ENCODE measurements around the gene RAPGEF5.
A peak's percentile ranks its signal among the peaks of the same experiment; 100 is the strongest.

The RAPGEF5 gene

DNA sequence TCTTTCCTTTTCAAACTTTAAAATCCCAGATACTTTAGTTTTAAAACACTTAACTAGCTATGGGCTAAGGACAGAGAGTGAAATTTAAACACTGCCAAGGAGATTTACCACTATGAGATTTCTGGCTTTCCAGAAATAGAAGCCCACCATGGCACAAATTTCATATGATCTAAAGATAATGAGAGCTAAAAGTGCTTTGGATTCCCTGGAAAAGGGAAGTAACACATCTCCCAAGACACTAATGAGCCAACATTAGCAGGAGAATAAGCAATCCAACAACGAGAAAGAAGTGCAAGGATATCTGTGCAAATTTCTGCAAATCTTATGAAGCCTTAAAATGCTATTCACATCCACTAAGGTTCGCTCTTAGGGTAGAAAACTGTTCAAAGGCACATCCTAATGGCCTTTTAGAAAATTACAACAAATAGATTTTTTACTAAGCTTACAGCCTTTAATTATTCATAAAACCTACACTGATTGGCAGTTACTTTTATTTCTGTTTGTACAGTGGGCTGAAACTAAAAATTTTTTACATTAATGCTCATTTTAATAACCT lies 100.3 kb downstream of the RAPGEF5 start:
- H3K9me3 ChIP-seq (ENCODE audit: control insufficient read depth, insufficient read depth, low read depth, low read length), result no peaks in the 10 kb centered on the region
- H3K36me3 ChIP-seq (ENCODE audit: control insufficient read depth, insufficient read depth, low read length), result no peaks in the 10 kb centered on the region
- no peak overlapping the region for H3K27ac ChIP-seq (ENCODE audit: low read depth, low read length)
- no peak overlapping the region for H3K9ac ChIP-seq (ENCODE audit: low read length)
- no peak overlapping the region for H3K4me3 ChIP-seq (ENCODE audit: low read depth, low read length)
- H3K4me1 ChIP-seq (ENCODE audit: control insufficient read depth, insufficient read depth, low read length), result peaks cover 15% of the 10 kb centered on the region; the same call in 1 of the 2 replicates
- no peaks in the 10 kb centered on the region for H3K27me3 ChIP-seq (ENCODE audit: control insufficient read depth, insufficient read depth, low read length)

DNA sequence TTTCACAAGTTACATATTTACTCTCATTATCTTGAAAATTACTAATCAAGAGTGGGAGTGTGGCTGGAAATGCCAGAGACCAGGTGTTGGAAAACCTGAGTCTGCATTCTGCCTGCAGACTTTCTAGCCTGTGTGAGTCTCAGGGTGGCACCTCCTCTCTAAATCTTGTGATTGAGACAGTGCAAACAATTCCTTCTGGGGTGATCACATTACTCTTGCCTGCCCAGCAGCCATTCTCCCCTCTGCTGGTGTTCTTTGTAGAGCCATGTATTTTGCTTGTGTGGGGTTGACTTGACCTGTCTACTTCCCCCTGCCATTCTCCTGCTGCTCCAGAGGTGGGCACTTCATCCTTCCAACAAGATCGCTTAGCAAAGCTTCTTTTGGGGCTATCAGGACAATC lies 101.1 kb downstream of the RAPGEF5 start:
- H3K9me3 ChIP-seq (ENCODE audit: control insufficient read depth, insufficient read depth, low read depth, low read length), result no peaks in the 10 kb centered on the region
- no peak overlapping the region for H3K4me3 ChIP-seq (ENCODE audit: low read depth, low read length)
- no peaks in the 10 kb centered on the region for H3K36me3 ChIP-seq (ENCODE audit: control insufficient read depth, insufficient read depth, low read length)
- H3K27ac ChIP-seq (ENCODE audit: low read depth, low read length), result no peak overlapping the region
- H3K9ac ChIP-seq (ENCODE audit: low read length), result no peak overlapping the region
- H3K27me3 ChIP-seq (ENCODE audit: control insufficient read depth, insufficient read depth, low read length), result no peaks in the 10 kb centered on the region
- peaks cover 22% of the 10 kb centered on the region for H3K4me1 ChIP-seq (ENCODE audit: control insufficient read depth, insufficient read depth, low read length)

DNA sequence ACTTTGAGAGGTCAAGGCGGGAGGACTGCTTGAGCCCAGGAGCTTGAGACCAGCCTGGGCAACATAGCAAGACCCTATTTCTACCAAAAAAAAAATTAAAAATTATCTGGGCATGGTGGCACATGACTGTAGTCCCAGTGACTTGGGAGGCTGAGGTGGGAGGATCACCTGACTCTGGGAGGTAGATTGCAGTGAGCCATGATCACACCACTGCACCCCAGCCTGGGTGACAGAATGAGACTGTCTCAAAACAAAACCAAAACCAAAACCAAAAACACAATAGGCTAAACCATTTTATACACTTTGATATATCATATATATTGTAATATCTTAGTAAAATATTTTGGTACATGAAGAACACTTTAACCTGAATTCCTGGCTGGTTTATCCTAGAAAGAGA lies 101.6 kb downstream of the RAPGEF5 start:
- H3K36me3 ChIP-seq (ENCODE audit: control insufficient read depth, insufficient read depth, low read length), result no peaks in the 10 kb centered on the region
- no peak overlapping the region for H3K9ac ChIP-seq (ENCODE audit: low read length)
- H3K9me3 ChIP-seq (ENCODE audit: control insufficient read depth, insufficient read depth, low read depth, low read length), result no peaks in the 10 kb centered on the region
- H3K4me1 ChIP-seq (ENCODE audit: control insufficient read depth, insufficient read depth, low read length), result peaks cover 22% of the 10 kb centered on the region
- no peak overlapping the region for H3K4me3 ChIP-seq (ENCODE audit: low read depth, low read length)
- H3K27me3 ChIP-seq (ENCODE audit: control insufficient read depth, insufficient read depth, low read length), result no peaks in the 10 kb centered on the region
- no peak overlapping the region for H3K27ac ChIP-seq (ENCODE audit: low read depth, low read length)

DNA sequence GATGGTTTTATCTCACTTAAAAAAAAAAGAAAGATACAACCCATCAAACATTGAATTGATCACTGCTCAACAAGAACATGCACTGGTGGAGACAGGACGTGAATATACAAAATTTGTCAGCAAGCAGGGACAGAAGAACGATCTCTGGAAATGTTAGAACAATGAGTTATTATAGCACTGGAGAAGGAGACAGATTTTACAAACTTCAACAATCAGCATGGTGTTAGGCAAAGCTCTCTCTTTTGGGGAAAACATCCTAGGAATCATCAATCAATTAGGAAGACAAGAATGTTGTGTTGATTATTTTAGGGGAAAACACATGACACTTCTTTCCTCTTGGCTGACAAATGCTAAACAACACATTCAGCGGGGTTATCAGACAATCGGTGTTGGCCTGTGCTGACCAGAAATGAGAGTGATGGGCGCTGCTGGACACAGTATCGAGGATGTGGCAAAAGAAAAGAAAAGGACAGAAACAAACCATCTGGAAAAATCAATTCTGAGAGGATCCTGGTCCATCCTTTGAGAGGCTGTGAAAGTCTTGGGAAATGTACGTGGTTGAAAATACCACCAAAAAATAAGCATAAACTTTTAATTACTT lies 103.9 kb downstream of the RAPGEF5 start:
- H3K27ac ChIP-seq (ENCODE audit: low read depth, low read length), result no peak overlapping the region
- H3K9ac ChIP-seq (ENCODE audit: low read length), result no peak overlapping the region
- H3K4me3 ChIP-seq (ENCODE audit: low read depth, low read length), result no peak overlapping the region
- no peaks in the 10 kb centered on the region for H3K9me3 ChIP-seq (ENCODE audit: control insufficient read depth, insufficient read depth, low read depth, low read length)
- no peaks in the 10 kb centered on the region for H3K36me3 ChIP-seq (ENCODE audit: control insufficient read depth, insufficient read depth, low read length)
- peaks cover 22% of the 10 kb centered on the region for H3K4me1 ChIP-seq (ENCODE audit: control insufficient read depth, insufficient read depth, low read length)
- no peaks in the 10 kb centered on the region for H3K27me3 ChIP-seq (ENCODE audit: control insufficient read depth, insufficient read depth, low read length)

DNA sequence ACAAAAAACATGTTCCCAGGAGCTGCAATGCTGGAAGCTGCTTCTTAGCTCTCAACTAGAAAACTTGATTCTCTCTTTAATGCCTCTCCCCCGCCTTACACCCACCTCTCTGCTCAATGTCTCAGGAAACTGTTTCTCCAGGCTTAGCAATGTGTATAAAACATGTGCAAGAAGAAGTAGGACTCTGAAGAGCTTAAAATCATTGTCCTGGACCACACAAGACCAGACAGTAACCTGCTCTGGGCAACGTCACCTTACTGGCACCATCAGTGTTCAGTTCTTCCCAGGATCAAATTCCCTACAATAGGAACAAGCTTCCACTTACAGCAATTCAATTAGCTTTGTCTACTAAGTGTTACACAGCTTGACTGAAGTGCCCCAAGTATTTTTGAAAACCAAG lies 104.9 kb downstream of the RAPGEF5 start:
- Histone ChIP-seq H3K36me3 (ENCODE audit: control insufficient read depth, insufficient read depth, low read length) (no peaks in the 10 kb centered on the region), H3K4me1 (ENCODE audit: control insufficient read depth, insufficient read depth, low read length) (peaks cover 22% of the 10 kb centered on the region), H3K27ac (ENCODE audit: low read depth, low read length) (no peak overlapping the region), H3K9me3 (ENCODE audit: control insufficient read depth, insufficient read depth, low read depth, low read length) (peaks cover 4% of the 10 kb centered on the region; the same call in 1 of the 2 replicates), H3K27me3 (ENCODE audit: control insufficient read depth, insufficient read depth, low read length) (no peaks in the 10 kb centered on the region), H3K9ac (ENCODE audit: low read length) (peak overlapping the region; percentile 1), H3K4me3 (ENCODE audit: low read depth, low read length) (no peak overlapping the region)

DNA sequence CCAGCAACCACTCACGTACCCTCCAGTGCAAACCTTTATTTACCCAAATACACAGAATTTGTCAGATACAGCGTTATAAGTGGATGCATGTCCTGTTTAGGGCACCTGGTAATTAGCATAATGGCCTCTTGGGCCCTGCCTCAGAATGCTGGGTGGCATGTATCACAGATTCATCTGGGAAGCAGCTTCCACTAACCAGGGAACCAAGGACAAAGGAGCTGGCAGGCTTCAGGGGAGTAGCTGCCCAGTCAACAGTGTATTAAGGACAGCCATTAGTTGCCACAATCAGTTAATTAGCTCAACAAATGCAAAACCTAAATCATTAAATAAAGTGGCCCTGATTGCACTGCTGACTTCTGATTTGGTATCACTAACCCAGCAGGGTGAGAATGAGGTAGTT lies 105.7 kb downstream of the RAPGEF5 start:
- H3K4me1 ChIP-seq (ENCODE audit: control insufficient read depth, insufficient read depth, low read length), result peaks cover 19% of the 10 kb centered on the region
- no peak overlapping the region for H3K9ac ChIP-seq (ENCODE audit: low read length)
- H3K4me3 ChIP-seq (ENCODE audit: low read depth, low read length), result no peak overlapping the region
- peaks cover 6% of the 10 kb centered on the region; the same call in 1 of the 2 replicates for H3K9me3 ChIP-seq (ENCODE audit: control insufficient read depth, insufficient read depth, low read depth, low read length)
- no peaks in the 10 kb centered on the region for H3K27me3 ChIP-seq (ENCODE audit: control insufficient read depth, insufficient read depth, low read length)
- no peaks in the 10 kb centered on the region for H3K36me3 ChIP-seq (ENCODE audit: control insufficient read depth, insufficient read depth, low read length)
- H3K27ac ChIP-seq (ENCODE audit: low read depth, low read length), result no peak overlapping the region

DNA sequence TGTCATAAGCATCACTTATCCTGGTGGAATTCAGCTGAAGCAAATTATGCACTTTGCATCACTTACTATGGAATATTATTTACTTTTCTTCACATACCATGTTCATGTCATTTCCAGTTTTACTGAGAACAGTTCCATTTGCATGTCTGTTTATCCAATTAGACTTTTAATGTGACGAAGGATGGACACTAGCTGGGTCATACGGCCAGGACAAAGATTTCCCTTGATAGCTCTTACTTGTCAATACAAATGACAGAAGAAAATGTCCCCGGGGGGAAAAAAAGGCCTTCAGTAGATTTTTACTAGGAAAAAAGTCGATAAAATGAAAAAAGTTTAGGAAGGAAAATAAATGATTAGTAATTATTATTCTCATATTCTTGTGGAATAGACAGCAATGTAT lies 106.6 kb downstream of the RAPGEF5 start:
- H3K4me3 ChIP-seq (ENCODE audit: low read depth, low read length), result no peak overlapping the region
- peaks cover 11% of the 10 kb centered on the region; the same call in 1 of the 2 replicates for H3K9me3 ChIP-seq (ENCODE audit: control insufficient read depth, insufficient read depth, low read depth, low read length)
- H3K27me3 ChIP-seq (ENCODE audit: control insufficient read depth, insufficient read depth, low read length), result no peaks in the 10 kb centered on the region
- no peaks in the 10 kb centered on the region for H3K36me3 ChIP-seq (ENCODE audit: control insufficient read depth, insufficient read depth, low read length)
- peaks cover 13% of the 10 kb centered on the region for H3K4me1 ChIP-seq (ENCODE audit: control insufficient read depth, insufficient read depth, low read length)
- H3K27ac ChIP-seq (ENCODE audit: low read depth, low read length), result no peak overlapping the region
- H3K9ac ChIP-seq (ENCODE audit: low read length), result no peak overlapping the region

DNA sequence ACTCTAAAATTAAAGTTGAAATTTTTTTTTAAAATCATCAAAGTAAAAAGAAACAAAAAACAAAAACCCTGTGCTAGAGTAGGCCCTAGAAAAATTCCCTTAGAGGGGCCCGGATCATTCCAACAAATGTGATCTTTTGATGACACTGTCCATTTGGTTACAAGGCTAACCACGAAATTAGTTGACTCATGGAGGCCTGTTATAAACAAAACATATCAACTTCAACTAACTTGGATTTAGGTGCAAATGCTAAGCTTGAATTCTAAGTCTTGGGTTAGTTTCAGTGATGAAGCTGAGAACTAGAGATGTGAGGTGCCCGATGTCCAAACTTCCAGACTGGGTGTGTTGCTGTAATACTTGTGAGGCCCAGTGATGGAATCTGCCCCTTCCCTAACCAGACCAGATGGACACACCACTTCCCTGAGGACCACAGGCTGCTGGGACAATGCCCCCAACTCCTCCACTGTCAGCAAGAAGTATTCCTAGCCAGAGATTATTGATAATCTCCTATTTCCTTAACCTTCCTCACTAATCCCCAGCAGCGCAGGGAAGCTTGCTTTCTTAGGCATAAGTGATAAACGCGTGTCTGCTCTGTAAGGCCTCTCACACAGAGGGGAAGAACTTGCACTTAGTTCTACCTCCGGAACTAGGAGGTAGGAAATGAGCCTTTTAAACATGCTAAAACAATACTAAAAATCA lies 108.7 kb downstream of the RAPGEF5 start:
- H3K9ac ChIP-seq (ENCODE audit: low read length), result no peak overlapping the region
- H3K4me1 ChIP-seq (ENCODE audit: control insufficient read depth, insufficient read depth, low read length), result peaks cover 13% of the 10 kb centered on the region
- no peak overlapping the region for H3K4me3 ChIP-seq (ENCODE audit: low read depth, low read length)
- H3K27ac ChIP-seq (ENCODE audit: low read depth, low read length), result no peak overlapping the region
- no peaks in the 10 kb centered on the region for H3K27me3 ChIP-seq (ENCODE audit: control insufficient read depth, insufficient read depth, low read length)
- H3K9me3 ChIP-seq (ENCODE audit: control insufficient read depth, insufficient read depth, low read depth, low read length), result peaks cover 11% of the 10 kb centered on the region; the same call in 1 of the 2 replicates
- no peaks in the 10 kb centered on the region for H3K36me3 ChIP-seq (ENCODE audit: control insufficient read depth, insufficient read depth, low read length)

DNA sequence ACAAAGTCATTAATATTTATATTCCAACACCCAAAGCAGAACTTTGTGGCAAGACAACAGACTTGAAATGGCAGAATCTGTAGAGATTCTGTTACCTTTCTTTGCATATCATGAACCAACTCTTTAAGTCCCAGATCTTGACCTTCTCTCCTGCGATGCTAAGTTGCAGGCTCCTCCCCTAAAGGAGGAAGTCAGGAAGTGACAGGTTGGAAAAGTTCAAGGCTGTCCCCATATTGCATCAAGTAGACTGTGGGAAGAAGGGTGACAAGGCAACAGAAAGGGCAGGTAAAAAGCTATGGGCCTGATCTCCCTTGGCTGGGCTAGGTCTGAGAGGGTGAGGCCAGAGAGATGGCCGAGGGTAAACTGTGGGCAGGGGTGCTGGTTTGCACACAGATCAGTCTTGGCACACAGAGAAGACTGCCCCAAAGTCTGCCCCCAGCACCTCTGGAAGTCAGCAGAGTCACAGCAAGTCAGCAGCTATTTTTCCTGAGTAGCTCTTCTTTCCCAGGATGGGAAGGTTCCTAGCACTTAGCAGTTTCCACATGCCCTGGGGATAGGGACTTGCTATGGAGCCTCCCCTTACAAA lies 115.1 kb downstream of the RAPGEF5 start:
- Histone ChIP-seq H3K36me3 (ENCODE audit: control insufficient read depth, insufficient read depth, low read length) (no peaks in the 10 kb centered on the region), H3K4me3 (ENCODE audit: low read depth, low read length) (no peak overlapping the region), H3K27ac (ENCODE audit: low read depth, low read length) (no peak overlapping the region), H3K27me3 (ENCODE audit: control insufficient read depth, insufficient read depth, low read length) (no peaks in the 10 kb centered on the region), H3K9ac (ENCODE audit: low read length) (no peak overlapping the region), H3K4me1 (ENCODE audit: control insufficient read depth, insufficient read depth, low read length) (0 out of 2 replicates have a peak, but pooled peaks cover 3% of the 10 kb centered on the region), H3K9me3 (ENCODE audit: control insufficient read depth, insufficient read depth, low read depth, low read length) (peaks cover 7% of the 10 kb centered on the region; the same call in 1 of the 2 replicates)

DNA sequence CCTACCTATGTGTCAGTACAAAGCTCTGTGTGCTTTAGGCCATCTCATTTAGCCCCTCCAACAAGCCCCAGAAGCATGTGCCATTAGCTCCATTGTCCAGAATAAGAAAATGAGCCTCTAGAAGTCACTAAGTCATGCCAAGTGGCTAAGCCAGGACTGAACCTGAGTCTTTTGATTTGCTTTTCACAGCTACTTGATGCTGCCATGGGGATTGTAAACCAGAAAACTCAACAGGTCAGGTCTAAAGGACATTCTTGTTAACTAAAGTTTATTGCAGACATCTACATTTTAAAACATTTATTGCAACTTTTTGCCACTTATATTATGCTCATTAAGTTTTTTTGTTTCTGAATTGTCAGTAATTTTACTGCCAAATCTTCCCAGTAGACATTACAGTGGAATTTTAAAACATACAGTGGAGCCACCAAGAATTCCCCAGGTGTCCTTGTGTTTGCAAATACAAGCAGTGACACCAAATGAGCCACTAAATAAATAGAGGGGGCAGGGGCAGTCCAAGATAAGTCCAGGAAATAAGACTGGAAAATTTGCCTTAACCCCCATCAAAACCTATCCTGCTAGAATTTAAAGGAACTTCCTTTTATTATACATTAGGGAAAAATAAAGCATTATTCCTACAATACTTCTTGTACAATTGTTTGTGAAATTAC lies 115.9 kb downstream of the RAPGEF5 start:
- no peak overlapping the region for H3K27ac ChIP-seq (ENCODE audit: low read depth, low read length)
- H3K4me1 ChIP-seq (ENCODE audit: control insufficient read depth, insufficient read depth, low read length), result 0 out of 2 replicates have a peak, but pooled peaks cover 3% of the 10 kb centered on the region
- no peak overlapping the region for H3K4me3 ChIP-seq (ENCODE audit: low read depth, low read length)
- no peak overlapping the region for H3K9ac ChIP-seq (ENCODE audit: low read length)
- no peaks in the 10 kb centered on the region for H3K27me3 ChIP-seq (ENCODE audit: control insufficient read depth, insufficient read depth, low read length)
- no peaks in the 10 kb centered on the region for H3K36me3 ChIP-seq (ENCODE audit: control insufficient read depth, insufficient read depth, low read length)
- H3K9me3 ChIP-seq (ENCODE audit: control insufficient read depth, insufficient read depth, low read depth, low read length), result peaks cover 3% of the 10 kb centered on the region; the same call in 1 of the 2 replicates
